ENCODE measurements around the gene CASP8. TPM values are rescaled to one million over a fixed set of nuclear protein-coding genes. Genes with fewer than 3 reads are reported as not detected.

The CASP8 gene
- total RNA-seq, 1 donor from 2014 or later, result 14.4 TPM

DNA sequence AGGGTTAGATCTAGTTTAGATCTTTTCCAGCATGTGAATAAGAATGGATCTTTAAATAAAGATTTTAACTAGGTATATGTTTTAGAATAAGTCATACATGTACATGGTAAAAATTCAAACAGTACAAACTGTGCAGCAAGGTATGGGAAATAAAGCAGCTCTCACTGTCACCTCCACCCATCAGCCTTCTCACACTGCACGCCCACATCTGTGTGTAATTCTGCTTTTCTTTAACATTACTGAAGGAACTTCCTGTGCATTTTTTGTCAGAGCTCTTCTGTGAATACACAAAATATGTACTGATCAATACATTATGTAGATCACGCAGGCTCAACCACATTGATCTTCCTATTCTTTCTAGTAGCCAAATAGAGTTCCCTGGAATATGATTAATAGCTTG lies 3.4 kb downstream of the CASP8 start:
- no peaks in the 10 kb centered on the region for H3K9me3 ChIP-seq (ENCODE audit: insufficient read depth, low read depth, low read length)
- no peaks in the 10 kb centered on the region for H3K27me3 Mint-ChIP-seq (ENCODE audit: low read depth, unreplicated experiment)

DNA sequence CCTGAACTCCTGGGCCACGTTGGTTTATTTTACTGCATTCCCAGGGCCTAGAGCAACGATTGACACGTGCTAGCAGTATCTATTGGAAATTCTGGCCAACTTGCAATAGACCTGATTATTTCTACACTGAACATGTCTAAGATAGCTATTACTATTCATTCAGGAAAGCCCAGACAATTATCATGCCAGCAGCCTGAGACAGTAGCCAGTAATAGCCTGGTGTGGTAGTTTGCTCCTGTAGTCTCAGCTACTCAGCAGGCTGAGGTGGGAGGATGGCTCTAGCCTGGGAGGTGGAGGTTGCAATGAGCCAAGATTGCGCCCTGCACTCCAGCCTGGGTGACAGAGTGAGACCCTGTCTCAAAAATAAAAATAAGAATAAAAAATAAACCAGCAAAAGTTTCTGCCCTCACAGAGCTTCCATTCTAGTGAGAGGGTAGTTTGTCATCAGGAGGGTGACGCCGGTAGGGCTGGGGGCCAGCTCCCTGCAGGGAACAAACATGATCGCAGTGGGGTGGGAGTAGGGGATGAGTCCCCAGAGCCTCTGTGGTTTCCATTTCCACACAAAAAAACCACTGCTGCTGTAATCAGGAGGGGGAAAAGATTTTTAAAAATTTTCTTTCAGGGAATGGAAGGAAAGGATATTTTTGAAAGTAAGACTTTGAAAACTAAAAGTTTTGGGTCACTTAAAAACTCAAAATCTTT lies 4.3 kb downstream of the CASP8 start:
- H3K4me3 Mint-ChIP-seq (ENCODE audit: unreplicated experiment), result no peak overlapping the region
- no peak overlapping the region for H3K4me3 ChIP-seq (ENCODE audit: insufficient read depth, low read depth, low read length)
- TF ChIP-seq, protein P1, sequence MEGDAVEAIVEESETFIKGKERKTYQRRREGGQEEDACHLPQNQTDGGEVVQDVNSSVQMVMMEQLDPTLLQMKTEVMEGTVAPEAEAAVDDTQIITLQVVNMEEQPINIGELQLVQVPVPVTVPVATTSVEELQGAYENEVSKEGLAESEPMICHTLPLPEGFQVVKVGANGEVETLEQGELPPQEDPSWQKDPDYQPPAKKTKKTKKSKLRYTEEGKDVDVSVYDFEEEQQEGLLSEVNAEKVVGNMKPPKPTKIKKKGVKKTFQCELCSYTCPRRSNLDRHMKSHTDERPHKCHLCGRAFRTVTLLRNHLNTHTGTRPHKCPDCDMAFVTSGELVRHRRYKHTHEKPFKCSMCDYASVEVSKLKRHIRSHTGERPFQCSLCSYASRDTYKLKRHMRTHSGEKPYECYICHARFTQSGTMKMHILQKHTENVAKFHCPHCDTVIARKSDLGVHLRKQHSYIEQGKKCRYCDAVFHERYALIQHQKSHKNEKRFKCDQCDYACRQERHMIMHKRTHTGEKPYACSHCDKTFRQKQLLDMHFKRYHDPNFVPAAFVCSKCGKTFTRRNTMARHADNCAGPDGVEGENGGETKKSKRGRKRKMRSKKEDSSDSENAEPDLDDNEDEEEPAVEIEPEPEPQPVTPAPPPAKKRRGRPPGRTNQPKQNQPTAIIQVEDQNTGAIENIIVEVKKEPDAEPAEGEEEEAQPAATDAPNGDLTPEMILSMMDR (IDR thresholded peaks at IDR 0.05; ENCODE audit: insufficient read depth, low read depth, low read length), result no peak
- no peak for TF ChIP-seq EZH2 (IDR thresholded peaks at IDR 0.05; ENCODE audit: insufficient read depth, low read length)
- no peaks in the 10 kb centered on the region for H4K20me1 ChIP-seq (ENCODE audit: insufficient read depth, low read length)
- DNase-seq (ENCODE audit: low read depth) (no peak), FAIRE-seq (no peak)
- H3K36me3 ChIP-seq (ENCODE audit: insufficient read depth, low read length), result peaks cover 3% of the 10 kb centered on the region
- H3K9ac ChIP-seq (ENCODE audit: low read length), result no peak overlapping the region
- H3K9me3 Mint-ChIP-seq (ENCODE audit: unreplicated experiment), result no peaks in the 10 kb centered on the region
- no peak overlapping the region for H3K27ac Mint-ChIP-seq (ENCODE audit: unreplicated experiment)
- H3K36me3 Mint-ChIP-seq (ENCODE audit: low read depth, unreplicated experiment), result peaks cover 1% of the 10 kb centered on the region
- H3K4me2 ChIP-seq (ENCODE audit: low read length), result no peak overlapping the region
- no peak overlapping the region for H3K27ac ChIP-seq (ENCODE audit: low read depth, low read length)
- peaks cover 5% of the 10 kb centered on the region for H3K4me1 ChIP-seq (ENCODE audit: insufficient read depth, low read length)
- H3K27me3 Mint-ChIP-seq (ENCODE audit: low read depth, unreplicated experiment), result no peaks in the 10 kb centered on the region
- no peaks in the 10 kb centered on the region for H3K27me3 ChIP-seq (ENCODE audit: insufficient read depth, low read length)
- peaks cover 33% of the 10 kb centered on the region for H3K79me2 ChIP-seq (ENCODE audit: insufficient read depth, low read length)
- H2AFZ ChIP-seq (ENCODE audit: low read depth, low read length), result no peak overlapping the region
- no peaks in the 10 kb centered on the region for H3K9me3 ChIP-seq (ENCODE audit: insufficient read depth, low read depth, low read length)
- H3K4me1 Mint-ChIP-seq (ENCODE audit: low read depth, unreplicated experiment), result peaks cover 15% of the 10 kb centered on the region

More for the DNA sequence above, 3.4 kb downstream of the CASP8 start:
- Histone ChIP-seq H3K4me3 (ENCODE audit: insufficient read depth, low read depth, low read length) (no peak overlapping the region), H3K27me3 (ENCODE audit: insufficient read depth, low read length) (no peaks in the 10 kb centered on the region), H3K27ac (ENCODE audit: low read depth, low read length) (no peak overlapping the region), H3K4me1 (ENCODE audit: insufficient read depth, low read length) (peaks cover 5% of the 10 kb centered on the region), H3K79me2 (ENCODE audit: insufficient read depth, low read length) (peaks cover 42% of the 10 kb centered on the region), H3K9ac (ENCODE audit: low read length) (no peak overlapping the region), H3K4me2 (ENCODE audit: low read length) (no peak overlapping the region), H2AFZ (ENCODE audit: low read depth, low read length) (no peak overlapping the region), H3K36me3 (ENCODE audit: insufficient read depth, low read length) (peaks cover 3% of the 10 kb centered on the region), H4K20me1 (ENCODE audit: insufficient read depth, low read length) (no peaks in the 10 kb centered on the region)
- no peak for FAIRE-seq
- TF ChIP-seq EZH2 (IDR thresholded peaks at IDR 0.05; ENCODE audit: insufficient read depth, low read length), result no peak
- TF ChIP-seq, protein P1 (IDR thresholded peaks at IDR 0.05; ENCODE audit: insufficient read depth, low read depth, low read length), result no peak
- Mint-ChIP-seq H3K27ac (ENCODE audit: unreplicated experiment) (no peak overlapping the region), H3K36me3 (ENCODE audit: low read depth, unreplicated experiment) (no peaks in the 10 kb centered on the region), H3K4me1 (ENCODE audit: low read depth, unreplicated experiment) (peaks cover 16% of the 10 kb centered on the region), H3K4me3 (ENCODE audit: unreplicated experiment) (no peak overlapping the region), H3K9me3 (ENCODE audit: unreplicated experiment) (no peaks in the 10 kb centered on the region)
- no peak for DNase-seq (ENCODE audit: low read depth)

GRCh38 chr2:201266629-201267028 lies 6.3 kb downstream of the CASP8 start:
- Mint-ChIP-seq H3K27me3 (ENCODE audit: low read depth, unreplicated experiment) (no peaks in the 10 kb centered on the region), H3K36me3 (ENCODE audit: low read depth, unreplicated experiment) (peaks cover 6% of the 10 kb centered on the region), H3K4me1 (ENCODE audit: low read depth, unreplicated experiment) (peaks cover 9% of the 10 kb centered on the region), H3K27ac (ENCODE audit: unreplicated experiment) (no peak overlapping the region), H3K9me3 (ENCODE audit: unreplicated experiment) (no peaks in the 10 kb centered on the region), H3K4me3 (ENCODE audit: unreplicated experiment) (no peak overlapping the region)
- H3K36me3 ChIP-seq (ENCODE audit: insufficient read depth, low read length), result peaks cover 4% of the 10 kb centered on the region
- peaks cover 20% of the 10 kb centered on the region for H3K79me2 ChIP-seq (ENCODE audit: insufficient read depth, low read length)
- no peaks in the 10 kb centered on the region for H3K4me1 ChIP-seq (ENCODE audit: insufficient read depth, low read length)
- H2AFZ ChIP-seq (ENCODE audit: low read depth, low read length), result no peak overlapping the region
- H3K27me3 ChIP-seq (ENCODE audit: insufficient read depth, low read length), result no peaks in the 10 kb centered on the region
- H4K20me1 ChIP-seq (ENCODE audit: insufficient read depth, low read length), result no peaks in the 10 kb centered on the region
- FAIRE-seq (no peak), DNase-seq (ENCODE audit: low read depth) (no peak)
- H3K9ac ChIP-seq (ENCODE audit: low read length), result no peak overlapping the region
- no peaks in the 10 kb centered on the region for H3K9me3 ChIP-seq (ENCODE audit: insufficient read depth, low read depth, low read length)
- no peak overlapping the region for H3K4me3 ChIP-seq (ENCODE audit: insufficient read depth, low read depth, low read length)
- no peak overlapping the region for H3K27ac ChIP-seq (ENCODE audit: low read depth, low read length)
- no peak overlapping the region for H3K4me2 ChIP-seq (ENCODE audit: low read length)
- no peak for TF ChIP-seq EZH2 (IDR thresholded peaks at IDR 0.05; ENCODE audit: insufficient read depth, low read length)
- TF ChIP-seq, protein P1 (IDR thresholded peaks at IDR 0.05; ENCODE audit: insufficient read depth, low read depth, low read length), result no peak

All from astrocyte (in vitro differentiated cells and primary cell).